Middle frontal gyrus (tissue), 1 donor: ENCODE data around the gene KLHL7.
"Not testable (repeated sequence)": the region's sequence is repeated elsewhere in the genome, so short reads cannot be mapped to it uniquely, and the experiment has no call there.

ENCODE experiments used
- DNase-seq: peaks from one replicate; pipeline ENCODE4 v3.0.0-alpha.2; 2015; ENCODE audit warnings: low spot score; ENCODE audit errors: extremely low spot score

Gene KLHL7

DNA sequence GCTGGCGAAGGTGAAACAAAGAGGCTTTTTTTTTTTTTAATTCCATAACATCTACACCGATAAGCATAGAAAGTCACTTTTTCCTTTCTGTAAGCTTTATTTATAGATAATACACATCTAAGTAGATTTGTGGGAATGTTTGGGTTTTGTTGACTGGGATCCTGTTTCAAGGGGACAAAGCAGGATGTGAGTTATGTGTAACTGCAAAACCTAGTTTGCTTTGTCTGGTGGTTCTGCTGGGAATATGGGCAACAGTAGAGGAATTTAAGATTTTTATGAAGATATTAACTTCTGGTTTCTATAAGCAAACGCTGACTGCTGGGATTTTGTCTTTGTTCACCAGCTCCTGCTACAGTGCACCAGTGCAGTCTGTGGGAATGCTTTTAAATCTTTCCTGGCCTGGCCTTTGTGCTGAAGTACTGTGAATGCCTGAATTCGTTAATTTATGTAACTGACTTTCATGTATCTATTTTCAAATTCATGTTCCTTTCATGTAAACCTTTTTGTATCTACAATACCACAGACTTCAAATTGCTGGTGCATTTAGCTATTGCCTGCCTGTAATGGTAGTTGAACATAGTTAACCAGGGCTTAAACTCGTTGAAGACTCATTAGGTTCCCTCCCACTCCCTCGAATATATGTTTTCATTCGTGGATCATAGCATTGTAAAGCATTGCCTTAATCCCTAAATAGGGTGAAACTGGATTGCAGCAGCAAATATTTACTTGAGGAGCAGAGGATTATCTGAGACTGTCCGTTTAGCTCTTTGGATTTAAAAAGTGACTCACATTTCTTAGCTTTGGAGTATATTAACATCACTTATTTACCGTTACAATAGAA, 1.5 kb downstream of the KLHL7 start:
- DNase-seq, result no peak

- DNase-seq, result no peak
Observed at GRCh38 chr7:23107781-23108180, 2.2 kb downstream of the KLHL7 start.

DNA sequence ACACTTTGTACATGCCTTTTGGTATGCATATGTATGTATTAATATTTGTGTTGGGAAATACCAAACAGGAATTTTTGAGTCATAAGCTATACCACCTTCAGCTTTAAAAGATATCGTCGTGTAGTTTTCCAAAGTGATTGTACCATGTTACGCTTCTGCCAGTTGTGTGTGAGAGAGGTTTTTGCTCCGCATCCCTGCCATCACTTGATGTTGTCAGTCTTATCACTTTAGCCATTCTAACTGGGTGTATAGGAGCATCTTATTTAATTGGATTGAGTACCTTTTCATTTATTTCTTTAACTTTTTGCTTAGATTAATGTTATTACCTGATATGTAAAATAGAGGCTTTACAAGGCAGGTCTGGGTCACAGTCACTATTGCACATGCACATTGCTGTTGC, 3.4 kb downstream of the KLHL7 start:
- no peak for DNase-seq

DNA sequence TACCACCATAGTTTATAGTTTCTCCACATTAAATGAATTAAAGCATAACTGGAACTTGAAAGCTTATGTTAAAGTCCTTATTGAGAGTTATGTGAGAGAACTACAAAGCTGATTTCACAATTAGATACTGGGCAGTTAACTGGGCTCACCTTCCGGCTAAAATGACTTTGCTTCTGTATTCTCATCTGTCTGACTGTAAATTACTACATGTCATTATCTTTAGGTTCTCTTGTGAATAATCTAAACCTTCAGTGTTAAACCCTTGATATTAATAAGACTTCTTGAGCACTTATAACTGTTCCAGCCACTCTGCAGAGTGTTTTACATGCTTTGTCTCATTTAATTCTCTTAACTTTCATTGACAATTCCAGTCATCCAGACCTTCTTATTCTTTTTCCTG, 3.9 kb downstream of the KLHL7 start:
- no peak for DNase-seq

DNA sequence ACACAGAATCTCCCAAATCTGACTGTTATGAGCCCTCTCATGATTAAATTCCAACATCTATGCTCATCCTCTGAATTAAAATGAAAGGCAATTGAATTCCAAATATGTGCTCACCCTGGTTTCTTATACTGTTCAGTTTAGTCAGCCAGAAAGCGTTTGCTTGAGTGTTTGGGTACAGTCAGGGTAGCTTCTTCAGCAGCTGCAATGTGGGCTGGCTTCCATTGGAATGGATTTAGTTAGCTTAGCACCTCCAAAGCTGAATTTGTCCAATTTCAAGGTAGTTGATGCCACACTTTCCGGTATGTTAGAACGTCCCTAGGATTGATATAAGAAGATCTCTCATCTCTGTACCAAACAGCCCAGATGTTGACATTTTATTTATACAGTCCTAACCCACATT, 9.3 kb downstream of the KLHL7 start:
- no peak for DNase-seq

DNA sequence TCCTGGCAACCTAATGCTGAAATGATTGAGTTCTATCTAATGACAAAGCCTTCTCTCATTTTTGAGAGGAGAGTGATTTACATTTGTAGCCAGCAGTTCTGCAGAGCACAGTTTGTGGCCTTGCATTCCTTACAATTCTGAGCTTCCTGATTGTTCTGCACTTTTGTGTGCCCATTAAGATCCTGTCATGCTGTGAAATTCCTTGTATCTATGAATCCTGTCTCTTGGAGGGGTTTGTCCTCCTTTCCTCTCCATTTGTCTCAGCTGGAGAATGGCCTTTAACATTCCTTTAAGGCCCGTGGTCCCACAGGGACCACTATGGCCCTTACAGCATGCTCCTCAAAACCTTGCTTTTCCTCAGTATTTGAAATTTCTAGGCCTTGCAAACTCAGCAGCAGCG, 10.4 kb downstream of the KLHL7 start:
- no peak for DNase-seq

- no peak for DNase-seq
Observed at GRCh38 chr7:23117841-23118240, 12.3 kb downstream of the KLHL7 start.

GRCh38 chr7:23120106-23120505, 14.5 kb downstream of the KLHL7 start:
- no peak for DNase-seq

DNA sequence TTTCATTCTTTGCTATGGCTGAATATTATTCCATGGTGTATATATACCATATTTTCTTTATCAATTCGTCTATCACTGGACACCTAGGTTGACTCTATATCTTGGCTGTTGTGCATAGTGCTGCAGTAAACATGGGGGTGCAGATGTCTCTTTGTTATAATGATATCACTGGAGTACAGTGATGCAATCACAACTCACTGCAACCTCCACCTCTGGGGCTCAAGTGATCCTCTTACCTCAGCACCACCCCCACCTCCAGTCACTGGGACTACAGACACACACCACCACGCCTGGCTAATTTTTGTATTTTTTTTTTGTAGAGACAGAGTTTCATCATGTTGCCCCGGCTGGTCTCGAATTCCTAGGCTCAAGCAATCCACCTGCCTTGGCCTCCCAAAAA, 15.6 kb downstream of the KLHL7 start:
- DNase-seq, result no peak

DNA sequence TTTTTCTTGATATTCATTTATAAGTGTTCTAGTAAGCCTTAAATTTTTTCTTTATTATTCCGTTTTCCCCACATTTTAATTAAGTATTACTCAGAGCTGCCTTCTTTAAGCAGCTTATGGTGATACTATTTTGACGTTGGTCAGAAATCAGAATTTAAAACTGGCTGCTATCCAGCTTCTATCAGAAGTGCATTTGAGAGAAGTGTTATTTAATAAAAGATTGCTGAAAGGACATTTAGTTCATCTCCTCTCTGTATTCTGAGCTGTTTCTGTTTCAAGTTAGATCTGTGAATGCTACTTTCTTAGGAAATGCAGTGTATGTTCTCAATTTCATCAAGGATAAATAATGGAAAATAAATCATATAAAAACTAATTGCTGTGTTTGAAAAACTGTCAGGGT, 17.4 kb downstream of the KLHL7 start:
- DNase-seq, result no peak

DNA sequence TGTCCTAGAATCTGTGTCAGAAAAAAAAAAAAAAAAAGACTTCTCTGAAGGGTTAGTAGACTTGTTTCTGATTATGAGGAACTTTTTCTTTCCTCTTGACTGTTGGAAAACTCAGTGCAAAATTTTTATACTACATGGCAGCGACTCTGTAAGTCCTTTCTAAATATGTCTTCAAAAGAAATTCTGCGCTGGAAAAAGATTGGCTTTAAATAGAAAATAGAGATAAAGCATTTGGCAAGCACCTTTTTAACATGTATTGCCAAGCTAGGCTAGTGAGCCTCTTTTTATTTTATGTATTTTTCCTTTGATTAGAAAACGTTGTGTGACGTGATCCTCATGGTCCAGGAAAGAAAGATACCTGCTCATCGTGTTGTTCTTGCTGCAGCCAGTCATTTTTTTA, 17.9 kb downstream of the KLHL7 start:
- DNase-seq, result no peak

- no peak for DNase-seq
Observed at GRCh38 chr7:23129036-23129435, 23.5 kb downstream of the KLHL7 start.

- not testable (repeated sequence) for DNase-seq
Observed at GRCh38 chr7:23131799-23132198, 26.2 kb downstream of the KLHL7 start.

GRCh38 chr7:23133797-23134196, 28.2 kb downstream of the KLHL7 start:
- no peak for DNase-seq

- no peak for DNase-seq
Observed at GRCh38 chr7:23135755-23136154, 30.2 kb downstream of the KLHL7 start.

- no peak for DNase-seq
Observed at GRCh38 chr7:23136216-23136615, 30.6 kb downstream of the KLHL7 start.

DNA sequence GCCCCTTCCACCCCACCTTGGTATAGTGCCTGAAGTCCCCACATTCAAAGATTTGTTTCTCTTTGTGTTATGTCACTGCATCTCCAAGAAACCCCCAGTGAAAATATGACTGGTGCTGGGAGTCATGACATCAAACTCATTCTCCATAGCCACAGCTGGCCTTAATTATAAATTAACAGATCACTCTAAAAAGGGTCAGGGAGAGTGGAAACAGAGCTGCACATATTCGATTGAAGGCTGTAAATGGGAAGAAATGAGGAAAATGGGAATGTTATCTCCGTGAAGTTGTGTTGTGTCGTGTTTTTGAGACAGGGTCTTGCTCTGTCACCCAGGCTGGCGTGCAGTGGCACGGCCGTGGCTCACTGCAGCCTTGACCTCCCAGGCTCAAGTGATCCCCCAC, 52.1 kb downstream of the KLHL7 start:
- DNase-seq, result no peak

DNA sequence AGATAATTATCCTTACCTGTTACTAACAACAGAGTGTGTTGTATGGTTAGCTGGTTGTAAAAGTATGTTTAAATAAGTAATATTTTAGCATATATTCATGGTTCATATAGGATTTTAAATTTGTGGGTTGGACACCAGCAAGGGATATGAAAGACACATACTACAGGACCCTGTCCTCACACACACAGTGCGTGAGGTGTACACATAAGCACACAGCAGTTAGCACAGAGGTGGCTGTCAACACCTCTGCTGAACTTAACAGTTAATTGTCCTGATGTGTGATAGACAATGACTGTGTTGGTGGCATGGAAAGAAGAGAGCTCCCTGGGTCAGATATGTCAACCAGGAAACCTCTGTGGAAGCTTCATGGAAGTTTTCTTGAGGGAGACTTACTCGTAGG, 53.0 kb downstream of the KLHL7 start:
- DNase-seq, result no peak

DNA sequence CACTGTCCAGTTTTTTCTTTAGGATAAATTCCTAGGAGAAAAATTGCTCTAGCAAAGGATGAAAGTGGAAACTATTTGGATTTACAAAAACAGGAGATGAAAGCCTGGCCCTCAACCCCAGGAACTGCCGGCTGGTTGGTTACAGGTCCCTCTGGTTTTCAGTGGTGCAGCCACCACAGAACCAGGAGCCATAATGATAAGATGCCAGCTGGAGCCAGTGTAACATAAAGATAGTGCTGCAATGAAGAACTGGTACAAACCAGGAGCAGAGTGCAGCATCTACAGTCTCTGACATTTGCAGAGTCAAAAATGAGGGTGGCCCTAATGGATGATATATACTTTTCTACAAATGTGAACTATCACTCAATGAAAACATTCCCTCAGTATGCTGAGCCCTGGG, 55.9 kb downstream of the KLHL7 start:
- DNase-seq, result no peak

DNA sequence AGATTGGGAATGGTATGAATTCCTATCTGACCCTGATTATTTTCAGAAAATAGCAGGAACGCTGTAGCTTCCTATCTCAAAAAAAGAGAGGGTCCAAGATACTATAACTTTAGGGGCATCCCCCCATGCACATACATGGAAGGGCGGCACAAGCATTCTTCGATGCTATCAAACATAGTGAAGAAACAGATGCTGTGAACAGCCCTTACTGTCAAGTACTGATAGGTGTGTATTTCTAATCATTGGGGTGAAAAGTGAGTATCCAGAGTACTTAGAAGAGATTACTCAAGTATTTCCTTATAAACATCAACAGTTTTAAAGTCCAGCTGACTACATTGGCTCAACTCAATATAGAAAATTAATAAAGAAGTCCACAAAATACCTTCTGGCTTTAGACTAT, 59.3 kb downstream of the KLHL7 start:
- DNase-seq, result no peak

GRCh38 chr7:23165316-23165715, 59.7 kb downstream of the KLHL7 start:
- no peak for DNase-seq

GRCh38 chr7:23167691-23168090, 62.1 kb downstream of the KLHL7 start:
- DNase-seq, result no peak

DNA sequence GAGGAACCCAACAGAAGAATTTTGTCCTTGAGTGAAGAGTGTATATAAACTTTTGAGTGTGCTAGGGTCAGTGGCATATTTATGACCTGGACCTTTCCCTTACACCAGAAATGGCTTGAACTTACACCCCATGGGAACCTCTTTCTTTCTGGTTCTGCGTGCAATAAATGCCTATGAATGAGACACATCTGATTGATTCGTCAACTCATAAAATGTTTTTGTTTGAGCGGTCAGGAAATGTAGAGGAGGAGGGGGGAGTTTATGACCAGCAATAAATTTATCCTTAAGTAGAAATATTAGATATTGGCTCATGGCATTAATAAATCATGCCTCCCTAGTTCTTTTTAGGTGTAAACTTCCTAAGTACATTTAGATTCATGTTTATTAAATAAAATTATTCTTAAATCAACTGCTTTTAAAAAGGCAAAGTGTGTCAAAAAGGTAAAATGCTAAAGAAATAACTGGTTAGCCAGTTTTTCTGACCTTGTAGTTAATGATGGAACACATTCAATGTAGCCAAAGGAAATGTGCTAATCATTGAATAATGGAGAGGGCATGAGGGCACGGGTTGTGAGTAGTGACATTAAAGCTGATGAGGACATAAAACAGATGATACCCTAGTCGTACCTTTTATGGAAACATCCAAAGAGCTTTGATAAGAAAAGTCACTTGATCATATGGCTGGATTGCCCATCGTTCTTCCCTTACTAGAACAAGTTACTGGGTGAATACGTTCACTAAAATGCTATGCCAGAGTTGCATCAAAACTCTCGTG, 62.7 kb downstream of the KLHL7 start:
- DNase-seq, result no peak
